Right kidney (tissue), 1 donor: ENCODE results near the gene CPN1.
"Not testable (repeated sequence)": the region's sequence is repeated elsewhere in the genome, so short reads cannot be mapped to it uniquely, and the experiment has no call there.

ENCODE experiments used
- DNase-seq: peaks from one replicate; pipeline ENCODE4 v3.0.0-alpha.2; 2016

CPN1 gene

DNA sequence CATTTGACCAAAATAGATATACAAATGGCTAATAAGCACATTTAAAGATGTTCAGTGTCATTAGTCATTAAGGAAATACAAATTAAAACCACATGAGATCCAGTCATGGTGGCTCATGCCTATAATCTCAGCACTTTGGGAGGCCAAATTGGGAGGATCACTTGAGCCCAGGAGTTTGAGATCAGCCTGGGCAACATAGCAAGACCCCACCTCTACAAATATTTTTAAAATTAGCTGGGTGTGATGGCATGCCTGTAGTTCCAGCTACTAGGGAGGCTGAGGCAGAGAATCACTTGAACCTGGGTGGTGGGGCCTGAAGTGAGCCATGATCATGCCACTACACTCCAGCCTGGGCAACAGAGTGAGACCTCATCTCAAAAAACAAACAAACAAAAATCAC is 607 bp upstream of the CPN1 start:
- DNase-seq: not testable (repeated sequence)

DNA sequence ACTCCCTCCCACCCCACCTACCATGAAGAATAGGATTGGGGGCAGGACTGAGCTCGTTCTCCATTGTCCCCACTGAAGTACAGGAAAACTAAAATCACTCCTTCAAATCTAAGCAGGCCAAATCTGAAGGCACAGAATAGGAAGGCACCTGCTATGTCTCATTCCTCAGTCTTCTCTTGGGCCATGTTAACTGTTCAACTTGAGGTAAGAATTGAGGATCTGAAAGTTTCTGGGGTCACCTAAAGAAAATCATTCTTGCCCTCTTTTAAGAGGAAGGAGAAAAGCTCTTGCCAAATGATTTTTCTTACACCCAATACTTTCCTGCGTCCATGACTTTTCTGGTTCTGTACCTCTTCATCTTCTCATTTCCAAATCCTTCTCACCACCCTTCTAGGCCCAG is 4.9 kb downstream of the CPN1 start:
- DNase-seq: no peak

DNA sequence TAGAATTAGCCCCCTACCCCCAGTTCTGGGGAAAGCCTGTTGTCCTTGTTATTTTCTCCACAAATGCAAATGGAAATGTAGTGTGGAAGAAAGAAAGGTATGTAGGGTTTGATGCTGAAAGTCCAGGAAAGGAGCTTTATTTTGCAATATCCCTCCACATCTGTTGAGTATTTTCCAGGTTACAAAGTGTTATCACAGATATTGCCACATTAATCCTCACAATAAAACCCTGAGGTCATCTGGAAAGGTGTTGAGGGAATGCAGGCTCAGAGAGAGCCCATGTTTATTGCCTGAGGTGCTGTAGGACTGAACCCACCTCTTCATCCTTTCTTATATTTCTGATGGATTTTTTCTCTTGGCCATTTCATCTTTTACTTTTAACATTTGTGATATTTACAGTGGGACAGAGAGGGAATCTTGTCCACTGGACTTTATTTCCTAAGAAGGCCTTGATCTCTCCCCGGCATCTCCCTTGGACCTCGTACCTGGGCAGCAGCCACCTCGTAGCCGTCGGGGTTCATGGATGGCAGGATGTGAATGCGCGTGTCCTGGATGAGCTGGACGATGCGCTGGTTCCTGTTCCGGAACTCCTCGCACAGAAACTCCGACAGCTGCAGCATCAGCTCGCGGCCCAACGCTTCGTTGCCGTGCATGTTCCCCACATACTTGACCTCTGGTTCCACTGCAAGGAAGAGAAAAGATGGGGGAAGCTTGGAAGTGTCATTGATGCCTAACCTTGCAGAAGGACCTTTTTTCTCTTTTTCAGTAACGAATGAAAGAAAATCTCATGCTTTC is 6.0 kb downstream of the CPN1 start:
- DNase-seq: no peak

DNA sequence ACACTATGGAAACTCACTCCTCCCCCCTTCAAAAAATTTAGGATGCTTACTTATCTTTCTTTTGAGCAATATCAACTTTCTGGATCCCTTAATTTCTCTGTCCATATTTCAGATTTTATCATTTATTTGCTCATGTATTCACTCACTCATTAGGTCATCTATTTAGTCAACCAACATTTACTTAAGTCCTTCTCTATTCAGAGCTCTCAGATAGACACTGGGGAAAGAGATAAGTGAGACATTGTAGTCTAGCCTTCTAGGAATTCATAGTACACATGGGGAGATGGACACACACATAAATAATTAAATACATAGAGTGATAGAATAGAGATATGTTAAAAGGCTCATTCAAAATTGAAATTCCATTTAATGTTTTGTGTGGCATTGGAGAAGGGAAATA is 9.2 kb downstream of the CPN1 start:
- no peak for DNase-seq

DNA sequence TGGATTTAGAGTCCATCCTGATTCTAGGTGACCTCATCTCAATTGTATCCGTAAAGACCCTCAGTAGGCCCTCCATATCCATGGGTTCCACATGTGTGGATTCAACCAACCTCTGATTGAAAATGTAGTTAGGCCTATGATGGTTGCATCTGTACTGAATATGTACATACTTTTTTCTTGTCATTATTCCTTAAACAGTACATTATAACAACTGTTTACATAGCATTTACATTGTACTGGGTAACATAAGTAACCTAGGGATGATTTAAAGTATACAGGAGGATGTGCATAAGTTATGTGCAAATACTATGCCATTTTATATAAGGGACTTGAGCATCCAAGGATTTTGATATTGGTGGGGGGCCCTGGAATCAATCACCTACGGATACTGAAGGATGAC is 10.1 kb downstream of the CPN1 start:
- DNase-seq: no peak

DNA sequence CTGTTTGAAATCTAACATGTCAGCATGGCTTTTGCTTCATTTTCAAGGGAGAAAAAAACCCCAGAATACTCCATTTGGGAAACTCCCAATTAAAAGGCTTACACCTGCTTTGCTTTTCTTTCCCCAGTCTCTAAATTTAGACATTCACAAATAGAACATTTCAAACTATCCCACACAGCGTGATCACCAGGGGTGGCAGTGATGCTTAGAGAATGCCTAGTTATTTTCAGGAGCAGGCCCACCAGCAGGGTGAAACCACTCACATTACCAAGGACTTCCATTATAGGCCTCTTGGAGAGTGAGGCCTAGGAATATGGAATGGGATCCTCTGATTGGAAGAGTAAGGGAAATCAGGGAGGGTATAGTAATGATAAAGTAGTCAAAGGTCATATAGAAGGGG is 14.2 kb downstream of the CPN1 start:
- no peak for DNase-seq

DNA sequence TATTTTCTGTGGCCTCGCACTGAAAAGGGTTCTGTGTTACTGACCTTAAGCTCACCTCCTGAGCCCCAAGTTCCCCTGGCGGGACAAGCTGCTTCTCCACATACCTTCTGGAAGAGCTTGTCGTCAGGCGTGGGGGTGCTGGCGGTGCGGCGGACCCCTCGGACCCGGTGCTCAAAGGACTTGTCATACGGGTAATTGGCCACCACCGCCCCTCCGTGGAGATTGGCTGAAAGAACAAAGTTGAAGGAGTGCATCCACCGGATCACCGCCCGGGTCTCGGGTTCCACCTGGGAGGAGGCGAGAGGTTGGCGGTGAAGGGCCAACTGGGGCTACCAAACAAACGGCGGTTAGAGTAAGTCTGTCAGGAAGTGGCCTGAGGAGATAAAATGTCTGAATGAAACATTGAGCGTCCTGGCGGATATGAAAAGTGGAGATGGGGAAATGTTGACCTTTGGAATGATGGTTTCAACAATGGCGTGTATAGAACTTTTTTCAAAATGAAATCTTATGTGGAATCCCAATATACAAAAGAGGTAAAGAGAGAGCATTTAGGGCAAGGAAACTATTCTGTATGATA is 16.5 kb downstream of the CPN1 start:
- DNase-seq: no peak

DNA sequence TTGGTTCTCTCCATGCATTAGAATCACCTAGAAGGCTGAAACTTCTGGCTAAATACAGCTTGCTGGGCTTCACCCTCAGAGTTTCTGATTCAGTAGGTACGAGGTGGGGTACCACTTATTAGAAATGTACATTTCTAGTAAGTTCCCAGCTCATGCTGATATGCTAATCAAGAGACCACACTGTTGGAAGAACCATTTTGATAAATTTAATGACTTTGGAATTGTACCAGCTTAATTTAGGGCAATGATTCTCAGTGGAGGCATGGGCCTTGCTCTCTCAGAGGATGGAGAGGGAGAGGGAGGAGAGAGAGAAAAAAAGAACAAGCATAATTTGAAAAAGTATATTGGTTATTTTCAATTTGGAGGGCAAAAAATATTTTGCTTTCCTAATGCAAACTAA is 20.3 kb downstream of the CPN1 start:
- no peak for DNase-seq

DNA sequence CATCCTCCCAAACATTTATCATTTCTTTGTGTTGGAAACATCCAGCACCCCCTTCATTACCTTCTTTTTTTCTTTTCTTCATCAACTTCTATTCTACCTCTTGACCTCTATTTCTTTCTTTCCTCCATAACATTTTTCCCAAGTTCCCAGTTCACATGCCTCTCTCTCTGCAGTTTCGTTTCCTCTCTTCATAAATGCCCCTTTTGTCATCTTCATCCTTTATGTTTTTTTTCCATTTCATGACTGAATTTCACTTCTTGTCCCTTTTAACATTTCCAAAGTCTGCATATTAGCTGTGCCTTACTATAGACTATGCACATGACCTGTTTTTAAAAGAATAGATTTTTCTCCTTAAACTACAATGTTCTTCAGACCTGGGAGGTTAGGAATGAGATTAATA is 23.7 kb downstream of the CPN1 start:
- no peak for DNase-seq

DNA sequence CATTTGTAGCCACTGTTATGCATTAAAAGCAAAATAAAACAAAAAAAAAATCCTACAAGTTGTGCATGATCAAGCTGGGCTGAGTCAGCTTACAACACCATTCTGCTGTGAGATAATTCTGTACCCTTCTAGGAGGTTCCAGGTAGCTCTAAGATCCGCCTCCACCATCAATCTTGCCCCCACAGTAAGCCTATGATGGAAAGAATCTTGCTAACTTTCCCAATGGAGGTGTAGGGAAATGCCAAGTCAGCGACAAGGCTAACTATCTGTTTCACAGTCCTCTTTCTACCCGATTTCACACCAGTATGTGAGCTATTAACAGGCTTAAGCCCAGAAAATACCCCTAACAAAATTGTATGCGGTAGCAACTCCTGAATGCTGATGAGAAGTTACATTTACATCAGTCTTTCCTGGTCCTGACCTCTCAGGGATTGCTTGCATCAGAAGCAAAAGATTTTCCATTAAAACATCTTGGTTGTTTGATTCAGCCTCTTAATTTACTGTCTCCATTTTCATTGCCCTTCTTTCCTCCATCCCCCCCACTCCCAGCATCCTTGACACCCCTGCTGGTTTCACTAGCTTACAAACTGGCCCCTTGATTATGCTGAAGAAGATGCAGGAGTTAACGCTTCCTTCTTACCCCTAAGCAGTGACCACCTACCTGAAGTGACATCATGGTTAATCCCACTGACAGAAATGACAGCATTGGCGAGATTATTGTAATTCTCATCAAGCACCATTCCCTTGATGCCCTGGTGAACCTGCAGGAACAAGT is 27.8 kb downstream of the CPN1 start:
- DNase-seq: no peak

DNA sequence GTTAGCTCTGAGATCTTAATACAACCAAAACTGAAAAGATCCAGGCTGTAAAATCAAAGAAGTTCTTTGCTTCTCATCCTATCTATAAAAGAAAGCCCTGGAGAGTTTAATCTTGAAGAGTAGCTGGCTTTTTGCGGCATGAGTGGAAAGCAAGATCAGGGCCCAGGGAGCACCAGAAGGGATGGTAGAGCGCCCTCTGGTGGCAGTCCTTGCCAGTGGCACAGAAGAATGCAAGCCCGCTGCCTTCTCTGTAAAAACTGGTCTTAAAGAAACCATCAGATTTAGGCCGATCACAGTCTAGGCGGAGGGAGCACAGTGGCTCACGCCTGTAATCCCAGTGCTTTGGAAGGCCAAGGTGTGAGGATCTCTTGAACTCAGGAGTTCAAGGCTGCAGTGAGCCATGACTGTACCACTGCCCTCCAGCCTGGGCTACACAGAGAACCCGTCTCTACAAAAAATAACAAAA is 35.6 kb downstream of the CPN1 start:
- peak; percentile 52 for DNase-seq

DNA sequence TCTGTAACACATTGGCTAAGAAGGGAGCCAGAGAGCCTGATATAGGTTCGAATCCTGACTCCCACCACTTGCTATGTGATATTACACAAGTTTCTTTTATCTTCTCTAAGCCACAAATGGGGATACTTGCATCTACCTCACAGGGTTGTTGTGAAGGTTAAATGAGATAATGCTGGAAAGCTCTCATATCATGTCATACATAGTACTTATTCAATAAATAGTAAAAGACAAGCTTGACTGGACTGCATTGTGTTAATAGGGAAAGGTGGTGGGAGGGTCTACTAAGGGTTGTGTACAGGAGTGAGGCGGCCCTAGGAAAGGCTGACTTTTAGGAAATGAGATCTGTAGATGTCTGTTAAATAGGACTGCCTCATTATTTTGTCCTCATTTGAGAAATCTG is 36.1 kb downstream of the CPN1 start:
- no peak for DNase-seq

DNA sequence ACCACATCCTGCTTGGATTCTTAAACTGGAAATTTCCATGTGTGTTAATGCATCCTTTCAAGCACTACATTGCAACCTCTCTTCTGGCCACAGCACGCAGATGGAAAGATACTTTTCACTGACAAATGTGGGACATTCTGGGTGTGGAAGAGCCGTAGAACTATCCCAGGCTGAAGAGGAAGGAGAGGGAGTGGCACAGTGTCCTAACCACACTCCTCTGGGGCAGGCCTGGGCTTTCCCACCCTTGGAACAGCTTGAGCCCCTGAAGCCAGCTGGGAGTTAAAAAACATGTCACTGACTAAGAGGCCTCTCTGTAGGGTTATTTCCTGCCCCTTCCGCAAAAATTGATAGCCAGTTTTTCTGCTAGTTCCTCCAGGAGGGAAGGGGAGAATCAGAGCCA is 37.9 kb downstream of the CPN1 start:
- DNase-seq: no peak

DNA sequence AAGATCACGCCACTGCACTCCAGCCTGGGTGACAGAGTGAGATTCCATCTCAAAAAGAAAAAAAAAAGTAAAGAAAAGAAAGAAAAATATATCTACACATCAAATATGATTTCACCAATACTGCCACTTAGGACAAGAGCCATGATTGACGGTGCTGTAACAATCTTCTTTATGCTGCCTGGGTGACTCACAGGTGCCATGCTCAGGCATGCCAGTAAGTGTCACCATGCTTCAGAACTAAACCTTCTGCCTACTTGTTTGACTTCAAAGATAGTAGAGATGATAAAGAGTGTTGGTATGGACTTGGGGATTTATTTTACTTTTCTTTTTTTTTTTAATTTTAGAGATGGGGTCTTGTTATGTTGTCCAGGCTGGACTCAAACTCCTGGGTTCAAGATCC is 38.3 kb downstream of the CPN1 start:
- DNase-seq: no peak

DNA sequence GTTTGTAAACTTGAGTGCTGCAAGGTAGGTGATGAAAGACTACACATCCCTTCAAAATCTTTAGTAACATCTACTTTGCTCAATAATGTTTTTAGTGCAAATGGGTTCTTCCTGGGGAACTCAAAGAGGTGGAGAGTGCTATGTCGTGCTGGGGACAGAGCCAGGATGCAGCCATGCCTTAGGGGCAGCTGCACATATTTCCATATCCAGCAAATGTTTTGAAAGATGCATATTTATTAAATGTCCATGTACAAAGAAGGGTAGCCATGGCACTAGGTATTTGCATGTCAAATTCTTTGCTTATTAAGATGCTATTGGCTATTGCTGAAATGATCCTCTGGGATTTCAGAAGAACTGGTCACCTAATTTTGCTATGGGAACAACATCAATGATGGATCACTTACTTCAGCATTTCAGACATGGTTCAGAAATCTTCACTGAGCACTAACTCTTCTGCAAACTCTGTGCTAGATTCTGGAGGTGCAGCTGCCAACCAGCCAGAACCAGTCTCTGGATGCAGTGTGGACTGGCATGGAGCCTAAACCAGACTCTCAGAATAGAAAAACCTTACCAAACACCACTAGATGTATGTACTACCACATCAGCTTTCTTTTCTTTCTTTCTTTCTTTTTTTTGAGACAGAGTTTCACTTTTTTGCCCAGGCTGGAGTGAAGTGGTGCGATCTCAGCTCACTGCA is 40.2 kb downstream of the CPN1 start:
- no peak for DNase-seq

DNA sequence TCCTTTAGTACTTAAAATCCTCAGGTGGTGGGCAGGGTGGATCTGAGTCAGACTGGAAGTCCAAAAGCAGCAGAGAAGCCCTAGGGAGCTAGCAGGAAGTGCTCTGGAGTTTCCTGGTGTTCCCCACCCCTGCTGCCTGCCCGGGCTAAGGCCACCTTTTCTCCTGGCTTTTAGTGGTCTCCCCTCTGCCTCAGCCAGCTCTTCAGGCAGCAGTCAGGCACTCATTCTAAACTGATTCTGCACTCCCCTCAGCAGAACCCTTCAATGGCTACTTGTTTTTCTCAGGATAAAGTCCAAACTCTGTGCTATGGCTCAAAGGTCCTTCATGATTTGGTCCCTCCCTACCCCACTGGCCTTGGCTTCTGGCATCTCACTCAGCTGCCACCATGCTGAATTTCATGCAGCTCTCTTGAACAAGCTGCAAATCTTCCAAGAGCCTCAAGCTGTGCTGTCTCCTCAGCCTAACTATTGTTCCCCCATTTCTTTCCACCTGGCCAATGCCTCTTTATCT is 43.1 kb downstream of the CPN1 start:
- no peak for DNase-seq

DNA sequence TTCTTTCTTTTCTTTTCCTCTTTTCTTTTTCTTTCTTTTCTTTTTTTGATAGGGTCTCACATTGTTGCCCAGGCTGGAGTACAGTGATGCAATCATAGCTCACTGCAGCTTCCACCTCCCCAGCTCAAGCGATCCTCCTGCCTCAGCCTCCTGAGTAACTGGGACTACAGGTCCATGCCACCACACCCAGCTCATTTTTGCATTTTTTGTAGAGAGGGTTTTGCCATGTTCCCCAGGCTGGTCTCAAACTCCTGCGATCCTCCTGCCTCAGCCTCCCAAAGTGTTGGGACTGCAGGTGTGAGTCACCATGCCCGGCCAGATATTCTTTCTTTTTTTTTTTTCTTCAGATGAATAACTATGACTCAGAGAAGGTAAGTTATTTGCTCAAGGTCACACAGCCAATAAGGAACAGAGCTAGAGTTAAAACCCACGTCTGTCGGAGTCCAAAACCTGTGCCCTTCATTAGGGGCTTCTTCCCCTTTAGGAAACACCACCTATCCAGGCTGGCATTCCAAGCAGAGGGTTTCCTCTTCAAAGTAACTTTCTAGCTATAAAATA is 43.8 kb downstream of the CPN1 start:
- DNase-seq: no peak

DNA sequence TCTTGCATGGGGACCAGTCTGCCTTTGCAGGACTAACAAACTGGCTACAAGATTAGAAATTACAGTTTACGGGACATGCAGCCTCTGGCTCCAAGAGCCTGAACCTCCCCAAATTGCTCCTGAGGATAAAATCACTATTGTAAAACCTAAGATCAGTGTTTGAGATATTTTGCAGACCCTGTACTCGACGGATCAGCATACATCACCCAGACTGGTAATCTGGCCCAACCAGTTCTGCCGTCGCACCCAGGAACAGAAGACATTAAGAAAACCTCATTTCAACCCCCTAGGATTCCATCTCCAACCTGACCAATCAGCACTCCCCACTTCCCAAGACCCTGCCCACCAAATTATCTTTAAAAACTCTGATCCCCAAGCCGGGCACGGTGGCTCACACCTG is 44.8 kb downstream of the CPN1 start:
- DNase-seq: no peak

DNA sequence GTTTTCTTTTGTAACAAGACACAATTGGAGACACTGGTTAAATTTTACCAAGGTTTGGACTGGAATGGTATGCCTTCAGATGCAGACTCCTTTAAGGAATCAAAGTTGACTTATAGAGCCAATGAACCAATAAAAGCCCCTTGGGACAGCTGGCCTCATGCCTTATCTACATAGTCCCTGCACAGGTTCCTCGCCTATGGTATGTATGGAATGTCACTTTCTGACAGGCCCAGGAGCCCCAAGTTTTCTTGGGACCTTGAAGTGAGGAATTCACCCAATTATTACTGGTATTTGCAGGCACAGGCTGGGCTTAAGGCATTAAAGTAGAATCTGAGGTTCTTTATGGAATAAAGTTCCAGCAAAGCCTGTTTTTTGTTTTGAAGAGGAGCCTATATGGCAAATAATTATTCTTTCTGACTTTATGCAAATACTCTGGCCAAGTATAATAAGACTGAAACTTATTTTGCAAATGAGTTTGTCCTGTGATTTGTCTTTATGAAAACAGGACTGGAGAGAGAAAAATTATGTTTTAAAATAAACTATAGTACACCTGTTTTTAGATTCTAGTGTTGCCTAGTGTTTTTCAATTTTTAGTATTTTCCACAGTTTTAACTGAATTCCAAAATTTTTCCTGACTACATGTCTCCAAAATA is 47.8 kb downstream of the CPN1 start:
- DNase-seq: no peak

DNA sequence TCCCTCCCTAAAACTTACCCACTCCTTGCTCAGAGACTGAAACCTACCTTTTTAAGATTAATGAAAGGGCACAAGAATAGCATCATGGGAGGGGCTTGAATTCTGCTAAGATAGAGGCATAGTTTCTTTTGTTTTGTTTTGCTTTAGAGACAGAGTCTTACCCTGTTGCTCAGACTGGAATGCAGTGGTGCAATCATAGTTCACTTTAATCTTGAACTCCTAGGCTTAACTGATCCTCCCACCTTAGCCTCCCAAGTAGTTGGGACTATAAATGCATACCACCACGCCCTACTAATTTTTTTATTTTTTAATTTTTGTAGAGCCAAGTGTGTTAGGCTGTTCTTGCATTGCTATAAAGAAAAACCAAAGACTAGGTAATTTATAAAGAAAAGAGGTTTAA is 54.3 kb downstream of the CPN1 start:
- DNase-seq: no peak

DNA sequence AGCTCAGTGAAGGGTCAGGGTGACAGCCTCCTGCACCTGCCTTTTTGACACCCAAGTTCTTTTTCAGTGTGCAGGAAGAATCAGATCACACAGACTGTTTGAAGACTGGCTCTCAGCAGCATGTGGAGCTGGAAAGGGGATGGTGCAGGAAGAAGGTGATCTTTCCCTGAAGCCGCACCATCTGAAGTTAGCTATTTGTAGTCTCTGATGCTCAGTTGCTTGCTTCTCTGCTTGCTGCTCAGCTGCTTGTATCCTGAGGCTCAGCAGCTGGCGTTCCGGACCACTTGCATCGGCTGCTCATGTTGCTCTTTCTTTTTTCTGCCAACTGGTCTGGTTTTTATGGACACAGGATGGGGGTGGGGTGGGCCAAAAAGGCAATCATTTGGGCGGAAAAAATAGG is 56.1 kb downstream of the CPN1 start:
- DNase-seq: peak; percentile 58

DNA sequence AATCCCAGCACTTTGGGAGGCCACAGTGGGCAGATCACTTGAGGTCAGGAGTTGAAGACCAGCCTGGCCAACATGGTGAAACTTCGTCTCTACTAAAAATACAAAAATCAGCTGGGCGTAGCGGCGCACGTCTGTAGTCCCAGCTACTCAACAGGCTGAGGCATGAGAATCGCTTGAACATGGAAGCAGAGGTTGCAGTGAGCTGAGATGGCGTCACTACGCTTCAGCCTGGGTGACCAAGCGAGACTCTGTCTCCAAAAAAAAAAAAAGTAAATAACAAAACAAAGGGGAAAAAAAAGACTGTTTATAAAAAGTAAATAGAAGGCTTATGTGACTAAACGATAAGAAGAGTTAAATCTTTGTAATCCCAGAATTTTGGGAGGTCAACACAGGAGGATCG is 56.9 kb downstream of the CPN1 start:
- DNase-seq: no peak
